Measurements from ENCODE around the gene OCLN.
"Not testable (repeated sequence)": the region's sequence is repeated elsewhere in the genome, so short reads cannot be mapped to it uniquely, and the experiment has no call there.

Gene OCLN

GRCh38 chr5:69525490-69525889 is 32.9 kb downstream of the OCLN start:
- FAIRE-seq (no peak), DNase-seq (ENCODE audit: insufficient read length, low spot score) (no peak)
- TF ChIP-seq POU2F2 (IDR thresholded peaks at IDR 0.05; ENCODE audit: low read depth, low read length) (no peak), POLR2AphosphoS5 (IDR thresholded peaks at IDR 0.05; ENCODE audit: low read depth, low read length) (no peak), SPI1 (IDR thresholded peaks at IDR 0.05; ENCODE audit: low read depth, low read length) (no peak)

GRCh38 chr5:69526660-69527059 is 34.1 kb downstream of the OCLN start:
- DNase-seq (ENCODE audit: insufficient read length, low spot score): no peak
- TF ChIP-seq POLR2A (IDR thresholded peaks at IDR 0.05; ENCODE audit: low read depth, low read length): no peak
- no peak for TF ChIP-seq PAX5 (IDR thresholded peaks at IDR 0.05; ENCODE audit: insufficient read depth, low read length, severe bottlenecking)
- TF ChIP-seq POU2F2 (IDR thresholded peaks at IDR 0.05; ENCODE audit: low read depth, low read length): no peak
- TF ChIP-seq POLR2AphosphoS5 (IDR thresholded peaks at IDR 0.05; ENCODE audit: low read depth, low read length): no peak
- TF ChIP-seq TAF1 (IDR thresholded peaks at IDR 0.05; ENCODE audit: low read depth, low read length): no peak
- TF ChIP-seq SPI1 (IDR thresholded peaks at IDR 0.05; ENCODE audit: low read depth, low read length): no peak
- no peak for FAIRE-seq

GRCh38 chr5:69527128-69527770 is 34.7 kb downstream of the OCLN start:
- no peak for TF ChIP-seq POLR2A (IDR thresholded peaks at IDR 0.05; ENCODE audit: low read depth, low read length)
- TF ChIP-seq PAX5 (IDR thresholded peaks at IDR 0.05; ENCODE audit: insufficient read depth, low read length, severe bottlenecking): no peak
- TF ChIP-seq SPI1 (IDR thresholded peaks at IDR 0.05; ENCODE audit: low read depth, low read length): no peak
- TF ChIP-seq POLR2AphosphoS5 (IDR thresholded peaks at IDR 0.05; ENCODE audit: low read depth, low read length): no peak
- TF ChIP-seq TAF1 (IDR thresholded peaks at IDR 0.05; ENCODE audit: low read depth, low read length): no peak
- TF ChIP-seq POU2F2 (IDR thresholded peaks at IDR 0.05; ENCODE audit: low read depth, low read length): no peak
- no peak for FAIRE-seq
- no peak for DNase-seq (ENCODE audit: insufficient read length, low spot score)

- TF ChIP-seq POU2F2 (IDR thresholded peaks at IDR 0.05; ENCODE audit: low read depth, low read length) (no peak), TAF1 (IDR thresholded peaks at IDR 0.05; ENCODE audit: low read depth, low read length) (no peak), POLR2A (IDR thresholded peaks at IDR 0.05; ENCODE audit: low read depth, low read length) (no peak), PAX5 (IDR thresholded peaks at IDR 0.05; ENCODE audit: insufficient read depth, low read length, severe bottlenecking) (no peak), SPI1 (IDR thresholded peaks at IDR 0.05; ENCODE audit: low read depth, low read length) (no peak), POLR2AphosphoS5 (IDR thresholded peaks at IDR 0.05; ENCODE audit: low read depth, low read length) (no peak)
- no peak for FAIRE-seq
- no peak for DNase-seq (ENCODE audit: insufficient read length, low spot score)
Observed at GRCh38 chr5:69528035-69528434, 35.4 kb downstream of the OCLN start.

- FAIRE-seq: no peak
- no peak for DNase-seq (ENCODE audit: insufficient read length, low spot score)
- TF ChIP-seq POLR2AphosphoS5 (IDR thresholded peaks at IDR 0.05; ENCODE audit: low read depth, low read length) (no peak), PAX5 (IDR thresholded peaks at IDR 0.05; ENCODE audit: insufficient read depth, low read length, severe bottlenecking) (no peak), POLR2A (IDR thresholded peaks at IDR 0.05; ENCODE audit: low read depth, low read length) (no peak), POU2F2 (IDR thresholded peaks at IDR 0.05; ENCODE audit: low read depth, low read length) (no peak), SPI1 (IDR thresholded peaks at IDR 0.05; ENCODE audit: low read depth, low read length) (no peak), TAF1 (IDR thresholded peaks at IDR 0.05; ENCODE audit: low read depth, low read length) (no peak)
Observed at GRCh38 chr5:69528609-69529008, 36.0 kb downstream of the OCLN start.

- DNase-seq (ENCODE audit: insufficient read length, low spot score) (no peak), FAIRE-seq (peak; percentile 20)
- TF ChIP-seq POLR2A (IDR thresholded peaks at IDR 0.05; ENCODE audit: low read depth, low read length): no peak
- no peak for TF ChIP-seq POLR2AphosphoS5 (IDR thresholded peaks at IDR 0.05; ENCODE audit: low read depth, low read length)
- TF ChIP-seq TAF1 (IDR thresholded peaks at IDR 0.05; ENCODE audit: low read depth, low read length): no peak
- no peak for TF ChIP-seq SPI1 (IDR thresholded peaks at IDR 0.05; ENCODE audit: low read depth, low read length)
- TF ChIP-seq PAX5 (IDR thresholded peaks at IDR 0.05; ENCODE audit: insufficient read depth, low read length, severe bottlenecking): no peak
- TF ChIP-seq POU2F2 (IDR thresholded peaks at IDR 0.05; ENCODE audit: low read depth, low read length): no peak
Observed at GRCh38 chr5:69530561-69531405, 38.2 kb downstream of the OCLN start.

- TF ChIP-seq SPI1 (IDR thresholded peaks at IDR 0.05; ENCODE audit: low read depth, low read length): no peak
- TF ChIP-seq POLR2A (IDR thresholded peaks at IDR 0.05; ENCODE audit: low read depth, low read length): no peak
- TF ChIP-seq POLR2AphosphoS5 (IDR thresholded peaks at IDR 0.05; ENCODE audit: low read depth, low read length): no peak
- no peak for TF ChIP-seq TAF1 (IDR thresholded peaks at IDR 0.05; ENCODE audit: low read depth, low read length)
- no peak for TF ChIP-seq PAX5 (IDR thresholded peaks at IDR 0.05; ENCODE audit: insufficient read depth, low read length, severe bottlenecking)
- TF ChIP-seq POU2F2 (IDR thresholded peaks at IDR 0.05; ENCODE audit: low read depth, low read length): no peak
- no peak for DNase-seq (ENCODE audit: insufficient read length, low spot score)
- no peak for FAIRE-seq
Observed at GRCh38 chr5:69531406-69531801, 38.8 kb downstream of the OCLN start.

- FAIRE-seq: not testable (repeated sequence)
Observed at GRCh38 chr5:69537911-69538310, 45.3 kb downstream of the OCLN start.

GRCh38 chr5:69538735-69539134 is 46.1 kb downstream of the OCLN start:
- not testable (repeated sequence) for FAIRE-seq; DNase-seq (ENCODE audit: insufficient read length, low spot score)

More at GRCh38 chr5:69537911-69538310, 45.3 kb downstream of the OCLN start:
- DNase-seq (ENCODE audit: insufficient read length, low spot score): not testable (repeated sequence)

GRCh38 chr5:69541347-69541746 is 48.8 kb downstream of the OCLN start:
- not testable (repeated sequence) for FAIRE-seq; DNase-seq (ENCODE audit: insufficient read length, low spot score)

- not testable (repeated sequence) for FAIRE-seq
Observed at GRCh38 chr5:69542838-69543618, 50.4 kb downstream of the OCLN start.

GRCh38 chr5:69544602-69545001 is 52.0 kb downstream of the OCLN start:
- peak; percentile 40 for FAIRE-seq
- not testable (repeated sequence) for DNase-seq (ENCODE audit: insufficient read length, low spot score)

More at GRCh38 chr5:69542838-69543618, 50.4 kb downstream of the OCLN start:
- DNase-seq (ENCODE audit: insufficient read length, low spot score): not testable (repeated sequence)

- FAIRE-seq; DNase-seq (ENCODE audit: insufficient read length, low spot score): not testable (repeated sequence)
Observed at GRCh38 chr5:69559908-69560330, 67.3 kb downstream of the OCLN start, which contains the start of gene GTF2H2C. TSS of gene GTF2H2C (plus strand) at chr5:69560191. CDS start at chr5:69565133, 4,942 bp downstream.

All from GM12891 (cell line).